GM23338 (cell line): ENCODE measurements around the gene STON2. TPM values are rescaled to one million over a fixed set of nuclear protein-coding genes. Genes with fewer than 3 reads are reported as not detected.

ENCODE experiments used
- ATAC-seq: fragments of 200-7000 bp; cut with Tn5 transposase; 3 replicates; pipeline ENCODE4 v1.9.1; 2020
- DNase-seq: peaks from one replicate; pipeline ENCODE4 v3.0.0-alpha.2; 2015; ENCODE audit warnings: low spot score
- H2AFZ ChIP-seq: fragments of 200-600 bp; sonication (generic); 2 replicates; pipeline ENCODE4 v1.8.0; 2016; ENCODE audit warnings: antibody characterized with exemption, mild to moderate bottlenecking, moderate library complexity
- H3F3A ChIP-seq: fragments of 200-600 bp; sonication (generic); replicated peaks from 2 replicates; pipeline ENCODE4 v1.8.0; 2017; ENCODE audit warnings: antibody characterized with exemption, mixed run types, low read depth
- H3K27ac ChIP-seq: fragments of 200-600 bp; sonication (generic); 2 replicates; pipeline ENCODE4 v1.6.1; 2016; ENCODE audit warnings: low read depth
- H3K27me3 ChIP-seq: fragments of 200-600 bp; sonication (generic); 2 replicates; pipeline ENCODE4 v1.8.0; 2016; ENCODE audit warnings: mild to moderate bottlenecking, mixed run types, moderate library complexity; ENCODE audit not compliant: insufficient read depth
- H3K36me3 ChIP-seq: fragments of 200-600 bp; sonication (generic); 2 replicates; pipeline ENCODE4 v1.8.0; 2016; ENCODE audit warnings: mild to moderate bottlenecking; ENCODE audit not compliant: insufficient read depth
- H3K4me1 ChIP-seq: fragments of 200-600 bp; sonication (generic); 2 replicates; pipeline ENCODE4 v1.8.0; 2016; ENCODE audit warnings: mild to moderate bottlenecking, moderate library complexity; ENCODE audit not compliant: insufficient read depth
- H3K4me2 ChIP-seq: fragments of 200-600 bp; sonication (generic); 2 replicates; pipeline ENCODE4 v1.7.1; 2017; ENCODE audit warnings: mixed run types
- H3K4me3 ChIP-seq: fragments of 200-600 bp; sonication (generic); 2 replicates; pipeline ENCODE4 v1.6.1; 2016; ENCODE audit warnings: mixed run types
- H3K79me2 ChIP-seq: fragments of 200-600 bp; sonication (generic); replicated peaks from 2 replicates; pipeline ENCODE4 v1.8.0; 2017; ENCODE audit warnings: mild to moderate bottlenecking; ENCODE audit not compliant: insufficient read depth
- H3K9me2 ChIP-seq: fragments of 200-600 bp; sonication (generic); 2 replicates; pipeline ENCODE4 v1.8.0; 2017; ENCODE audit not compliant: insufficient read depth
- H4K20me1 ChIP-seq: fragments of 200-600 bp; sonication (generic); replicated peaks from 2 replicates; pipeline ENCODE4 v1.8.0; 2017; ENCODE audit warnings: mild to moderate bottlenecking; ENCODE audit not compliant: insufficient read depth
- H3K27ac Mint-ChIP-seq: 2 replicates; pipeline ENCODE4 v1.8.0; 2020; ENCODE audit warnings: inconsistent platforms, mild to moderate bottlenecking, moderate library complexity, mixed read lengths
- H3K27me3 Mint-ChIP-seq: 3 replicates; pipeline ENCODE4 v1.8.0; 2022; ENCODE audit warnings: low read depth, mild to moderate bottlenecking, moderate library complexity, mixed read lengths, inconsistent platforms; ENCODE audit not compliant: insufficient read depth, poor library complexity
- H3K36me3 Mint-ChIP-seq: 3 replicates; pipeline ENCODE4 v1.8.0; 2021; ENCODE audit warnings: low read depth, mild to moderate bottlenecking, inconsistent platforms, moderate library complexity, mixed read lengths
- H3K4me1 Mint-ChIP-seq: 3 replicates; pipeline ENCODE4 v1.8.0; 2020; ENCODE audit warnings: mild to moderate bottlenecking, inconsistent platforms, mixed read lengths
- H3K4me3 Mint-ChIP-seq: 3 replicates; pipeline ENCODE4 v1.8.0; 2021; ENCODE audit warnings: moderate library complexity, mild to moderate bottlenecking, inconsistent platforms, mixed read lengths
- H3K9me3 Mint-ChIP-seq: 3 replicates; pipeline ENCODE4 v1.8.0; 2020; ENCODE audit warnings: moderate library complexity, mild to moderate bottlenecking, inconsistent platforms, mixed read lengths
- CREB1 ChIP-seq: fragments of 250-450 bp; sonication (Bioruptor Pico); IDR thresholded peaks from 2 replicates; pipeline ENCODE4 v1.5.0; 2020; ENCODE audit warnings: low read depth, mild to moderate bottlenecking, moderate library complexity
- ETS1 ChIP-seq: IDR thresholded peaks from 2 replicates; pipeline ENCODE4 v1.6.1; 2016; ENCODE audit warnings: antibody characterized with exemption
- POLR2AphosphoS5 ChIP-seq: IDR thresholded peaks from 2 replicates; pipeline ENCODE4 v1.6.1; 2016; ENCODE audit warnings: antibody characterized with exemption, low read depth
- STAT1 ChIP-seq: IDR thresholded peaks from one replicate; pipeline ENCODE4 v1.6.1; 2016; ENCODE audit warnings: antibody characterized with exemption; ENCODE audit not compliant: unreplicated experiment
- ZNF331 ChIP-seq: fragments of 250-450 bp; sonication (Bioruptor Pico); IDR thresholded peaks from 2 replicates; pipeline ENCODE4 v1.5.0; 2020; ENCODE audit warnings: low read depth, mild to moderate bottlenecking, moderate library complexity
- ZNF462 ChIP-seq: fragments of 250-450 bp; sonication (Bioruptor Pico); IDR thresholded peaks from 2 replicates; pipeline ENCODE4 v1.5.0; 2020; ENCODE audit warnings: mild to moderate bottlenecking, moderate library complexity
- polyA plus RNA-seq: library from polyadenylated mRNA; unstranded; fragments of >200 nt; fragmentation: Nextera tagmentation; extraction: Ambion mirVana; gene quantifications from 2 replicates; pipeline ENCODE4 v1.2.1, GENCODE V29; 2016
- total RNA-seq: library from RNA; depleted of rRNA; stranded (reverse); fragments of >200 nt; shearing (Covaris generic); gene quantifications from 2 replicates; pipeline ENCODE4 v1.2.3, GENCODE V29; 2014

Gene STON2
- total and polyA plus RNA-seq, 2 experiments from 2014 or later: 8.2 to 71.0 TPM

- TF ChIP-seq POLR2AphosphoS5: no peak
Observed at GRCh38 chr14:81343701-81344100, 56.4 kb downstream of the STON2 start (continued).

- H3K9me2 ChIP-seq: peaks cover 2% of the 10 kb centered on the region; the same call in 1 of the 2 replicates
- TF ChIP-seq STAT1 (no peak), ETS1 (no peak), ZNF462 (no peak), ZNF331 (CRISPR knock-in tag) (no peak), CREB1 (CRISPR knock-in tag) (no peak)
- Mint-ChIP-seq H3K9me3 (no peaks in the 10 kb centered on the region), H3K4me1 (peaks cover 9% of the 10 kb centered on the region; the same call in 2 of the 3 replicates), H3K27me3 (peaks cover 5% of the 10 kb centered on the region), H3K4me3 (no peak overlapping the region), H3K36me3 (no peaks in the 10 kb centered on the region), H3K27ac (no peak overlapping the region)
- H3K36me3 ChIP-seq: no peaks in the 10 kb centered on the region
- H3K27me3 ChIP-seq: no peaks in the 10 kb centered on the region
- no peak overlapping the region for H3K27ac ChIP-seq
- peaks cover 36% of the 10 kb centered on the region for H3K79me2 ChIP-seq
- no peak overlapping the region for H3K4me2 ChIP-seq
- H3F3A ChIP-seq: no peaks in the 10 kb centered on the region
- H4K20me1 ChIP-seq: 0 out of 2 replicates have a peak, but pooled peaks cover 3% of the 10 kb centered on the region
- H2AFZ ChIP-seq: no peak overlapping the region
- ATAC-seq (no peak), DNase-seq (no peak)
- 0 out of 2 replicates have a peak, but pooled peaks cover 2% of the 10 kb centered on the region for H3K4me1 ChIP-seq
- no peak overlapping the region for H3K4me3 ChIP-seq
Observed at GRCh38 chr14:81342850-81343580, 57.1 kb downstream of the STON2 start.
